ENCODE data around the gene GP5. TPM values are rescaled to one million over a fixed set of nuclear protein-coding genes. Genes with fewer than 3 reads are reported as not detected.

Gene GP5
- total RNA-seq, 2 donors from 2014 or later: 0.09 to 0.13 TPM

- Histone ChIP-seq H3K36me3 (ENCODE audit: control insufficient read depth, insufficient read depth, low read length) (no peaks in the 10 kb centered on the region), H3K9me3 (ENCODE audit: control insufficient read depth, low read length) (no peaks in the 10 kb centered on the region), H3K4me1 (ENCODE audit: control insufficient read depth, insufficient read depth, low read length) (peaks cover 11% of the 10 kb centered on the region), H3K27me3 (ENCODE audit: control insufficient read depth, insufficient read depth, low read length, poor library complexity, severe bottlenecking) (peaks cover 17% of the 10 kb centered on the region), H3K4me3 (ENCODE audit: low read length) (no peak overlapping the region), H3K27ac (ENCODE audit: low read depth, low read length) (no peak overlapping the region), H3K9ac (ENCODE audit: extremely low read depth, low read length, poor library complexity, severe bottlenecking) (no peak overlapping the region)
- WGBS, 2 experiments (ENCODE audit: insufficient coverage in 1 of 2, insufficient read length in 1 of 2): 90 to 100% methylated on average over 6 of the region's 6 CpGs
- Mint-ChIP-seq H3K4me3 (no peak overlapping the region), H3K27me3 (ENCODE audit: insufficient read depth) (peaks cover 44% of the 10 kb centered on the region), H3K27ac (no peak overlapping the region), H3K4me1 (peaks cover 20% of the 10 kb centered on the region), H3K9me3 (no peaks in the 10 kb centered on the region), H3K36me3 (ENCODE audit: low read depth) (no peaks in the 10 kb centered on the region)
- TF ChIP-seq, protein P1, sequence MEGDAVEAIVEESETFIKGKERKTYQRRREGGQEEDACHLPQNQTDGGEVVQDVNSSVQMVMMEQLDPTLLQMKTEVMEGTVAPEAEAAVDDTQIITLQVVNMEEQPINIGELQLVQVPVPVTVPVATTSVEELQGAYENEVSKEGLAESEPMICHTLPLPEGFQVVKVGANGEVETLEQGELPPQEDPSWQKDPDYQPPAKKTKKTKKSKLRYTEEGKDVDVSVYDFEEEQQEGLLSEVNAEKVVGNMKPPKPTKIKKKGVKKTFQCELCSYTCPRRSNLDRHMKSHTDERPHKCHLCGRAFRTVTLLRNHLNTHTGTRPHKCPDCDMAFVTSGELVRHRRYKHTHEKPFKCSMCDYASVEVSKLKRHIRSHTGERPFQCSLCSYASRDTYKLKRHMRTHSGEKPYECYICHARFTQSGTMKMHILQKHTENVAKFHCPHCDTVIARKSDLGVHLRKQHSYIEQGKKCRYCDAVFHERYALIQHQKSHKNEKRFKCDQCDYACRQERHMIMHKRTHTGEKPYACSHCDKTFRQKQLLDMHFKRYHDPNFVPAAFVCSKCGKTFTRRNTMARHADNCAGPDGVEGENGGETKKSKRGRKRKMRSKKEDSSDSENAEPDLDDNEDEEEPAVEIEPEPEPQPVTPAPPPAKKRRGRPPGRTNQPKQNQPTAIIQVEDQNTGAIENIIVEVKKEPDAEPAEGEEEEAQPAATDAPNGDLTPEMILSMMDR (conservative IDR thresholded peaks at IDR 0.05): no peak
- no peak for DNase-seq
These were observed 33.5 kb downstream of the GP5 start for GRCh38 chr3:194365526-194365925.

GRCh38 chr3:194364652-194365434, 34.2 kb downstream of the GP5 start:
- Histone ChIP-seq H3K9me3 (ENCODE audit: control insufficient read depth, low read length) (no peaks in the 10 kb centered on the region), H3K4me1 (ENCODE audit: control insufficient read depth, insufficient read depth, low read length) (peaks cover 11% of the 10 kb centered on the region), H3K27me3 (ENCODE audit: control insufficient read depth, insufficient read depth, low read length, poor library complexity, severe bottlenecking) (peaks cover 11% of the 10 kb centered on the region), H3K9ac (ENCODE audit: extremely low read depth, low read length, poor library complexity, severe bottlenecking) (no peak overlapping the region), H3K36me3 (ENCODE audit: control insufficient read depth, insufficient read depth, low read length) (no peaks in the 10 kb centered on the region), H3K27ac (ENCODE audit: low read depth, low read length) (no peak overlapping the region), H3K4me3 (ENCODE audit: low read length) (no peak overlapping the region)
- H3K4me1 Mint-ChIP-seq: peaks cover 19% of the 10 kb centered on the region
- peaks cover 51% of the 10 kb centered on the region for H3K27me3 Mint-ChIP-seq (ENCODE audit: insufficient read depth)
- no peak overlapping the region for H3K27ac Mint-ChIP-seq
- no peak overlapping the region for H3K4me3 Mint-ChIP-seq
- TF ChIP-seq, protein P1 (conservative IDR thresholded peaks at IDR 0.05): no peak
- H3K9me3 Mint-ChIP-seq: no peaks in the 10 kb centered on the region
- DNase-seq: no peak
- 42 to 65% methylated on average over 15 to 20 of the region's 20 CpGs for whole genome bisulfite sequencing, 2 experiments (ENCODE audit: insufficient coverage in 1 of 2, insufficient read length in 1 of 2)
- no peaks in the 10 kb centered on the region for H3K36me3 Mint-ChIP-seq (ENCODE audit: low read depth)

DNA sequence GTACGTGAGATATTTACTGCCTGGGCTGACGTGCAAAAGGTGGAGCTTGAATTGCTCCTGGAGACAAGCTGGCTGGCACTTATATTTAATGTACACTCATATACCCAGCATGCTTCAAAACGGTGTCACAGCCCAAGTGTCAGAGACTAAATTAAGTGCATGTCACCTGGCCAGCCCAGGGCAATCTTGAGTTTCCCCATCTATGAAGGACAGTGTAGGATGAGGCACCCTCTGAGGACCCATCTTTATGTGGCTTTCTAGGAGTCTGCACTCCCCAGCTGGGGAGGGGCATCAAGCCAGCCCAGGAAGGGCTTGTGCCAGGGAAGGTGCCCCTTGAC, 34.8 kb downstream of the GP5 start:
- 91 to 100% methylated on average over 2 to 3 of the region's 3 CpGs for WGBS, 2 experiments (ENCODE audit: insufficient coverage in 1 of 2, insufficient read length in 1 of 2)
- no peaks in the 10 kb centered on the region for H3K36me3 ChIP-seq (ENCODE audit: control insufficient read depth, insufficient read depth, low read length)
- DNase-seq: no peak
- H3K27me3 Mint-ChIP-seq (ENCODE audit: insufficient read depth): peaks cover 54% of the 10 kb centered on the region
- H3K4me1 ChIP-seq (ENCODE audit: control insufficient read depth, insufficient read depth, low read length): peaks cover 11% of the 10 kb centered on the region
- H3K9me3 ChIP-seq (ENCODE audit: control insufficient read depth, low read length): no peaks in the 10 kb centered on the region
- no peak overlapping the region for H3K4me3 Mint-ChIP-seq
- no peak overlapping the region for H3K9ac ChIP-seq (ENCODE audit: extremely low read depth, low read length, poor library complexity, severe bottlenecking)
- peaks cover 16% of the 10 kb centered on the region for H3K4me1 Mint-ChIP-seq
- H3K27ac Mint-ChIP-seq: no peak overlapping the region
- H3K36me3 Mint-ChIP-seq (ENCODE audit: low read depth): no peaks in the 10 kb centered on the region
- peaks cover 10% of the 10 kb centered on the region for H3K27me3 ChIP-seq (ENCODE audit: control insufficient read depth, insufficient read depth, low read length, poor library complexity, severe bottlenecking)
- H3K4me3 ChIP-seq (ENCODE audit: low read length): no peak overlapping the region
- H3K9me3 Mint-ChIP-seq: no peaks in the 10 kb centered on the region
- no peak overlapping the region for H3K27ac ChIP-seq (ENCODE audit: low read depth, low read length)
- TF ChIP-seq, protein P1 (conservative IDR thresholded peaks at IDR 0.05): no peak
